Measurements from ENCODE around the gene TCHP. TPM values are rescaled to one million over a fixed set of nuclear protein-coding genes. Genes with fewer than 3 reads are reported as not detected.
"Not testable (repeated sequence)": the region's sequence is repeated elsewhere in the genome, so short reads cannot be mapped to it uniquely, and the experiment has no call there.

TCHP gene
- total RNA-seq, 1 donor from 2014 or later = 9.8 TPM

GRCh38 chr12:109888179-109889020, 11.7 kb upstream of the TCHP start:
- Mint-ChIP-seq H3K9me3 (ENCODE audit: low read depth) (no peaks in the 10 kb centered on the region), H3K4me3 (ENCODE audit: unreplicated experiment) (no peak overlapping the region), H3K4me1 (ENCODE audit: low read depth) (peaks cover 23% of the 10 kb centered on the region), H3K27ac (ENCODE audit: unreplicated experiment) (peak overlapping the region; percentile 55), H3K36me3 (ENCODE audit: low read depth) (no peaks in the 10 kb centered on the region), H3K27me3 (ENCODE audit: low read depth) (no peaks in the 10 kb centered on the region)
- no peak for DNase-seq (ENCODE audit: low spot score)
- TF ChIP-seq CTCF (IDR thresholded peaks at IDR 0.05) = no peak

- H3K36me3 Mint-ChIP-seq (ENCODE audit: low read depth) = no peaks in the 10 kb centered on the region
- no peak overlapping the region for H3K4me3 Mint-ChIP-seq (ENCODE audit: unreplicated experiment)
- no peaks in the 10 kb centered on the region for H3K27me3 Mint-ChIP-seq (ENCODE audit: low read depth)
- no peak for TF ChIP-seq CTCF (IDR thresholded peaks at IDR 0.05)
- H3K4me1 Mint-ChIP-seq (ENCODE audit: low read depth) = peaks cover 23% of the 10 kb centered on the region
- H3K9me3 Mint-ChIP-seq (ENCODE audit: low read depth) = no peaks in the 10 kb centered on the region
- H3K27ac Mint-ChIP-seq (ENCODE audit: unreplicated experiment) = no peak overlapping the region
- no peak for DNase-seq (ENCODE audit: low spot score)
These were observed 9.4 kb upstream of the TCHP start for GRCh38 chr12:109890620-109891170.

GRCh38 chr12:109891731-109892130, 8.3 kb upstream of the TCHP start:
- not testable (repeated sequence) for DNase-seq (ENCODE audit: low spot score); H3K27ac Mint-ChIP-seq (ENCODE audit: unreplicated experiment); H3K4me3 Mint-ChIP-seq (ENCODE audit: unreplicated experiment); H3K36me3 Mint-ChIP-seq (ENCODE audit: low read depth); H3K27me3 Mint-ChIP-seq (ENCODE audit: low read depth); H3K9me3 Mint-ChIP-seq (ENCODE audit: low read depth)
- peaks cover 23% of the 10 kb centered on the region for H3K4me1 Mint-ChIP-seq (ENCODE audit: low read depth)

GRCh38 chr12:109892165-109892715, 7.8 kb upstream of the TCHP start:
- Mint-ChIP-seq H3K27ac (ENCODE audit: unreplicated experiment) (no peak overlapping the region), H3K4me1 (ENCODE audit: low read depth) (peaks cover 23% of the 10 kb centered on the region), H3K9me3 (ENCODE audit: low read depth) (no peaks in the 10 kb centered on the region), H3K27me3 (ENCODE audit: low read depth) (no peaks in the 10 kb centered on the region), H3K36me3 (ENCODE audit: low read depth) (no peaks in the 10 kb centered on the region), H3K4me3 (ENCODE audit: unreplicated experiment) (no peak overlapping the region)
- TF ChIP-seq CTCF (IDR thresholded peaks at IDR 0.05) = no peak
- DNase-seq (ENCODE audit: low spot score) = no peak

- no peaks in the 10 kb centered on the region for H3K36me3 Mint-ChIP-seq (ENCODE audit: low read depth)
- DNase-seq (ENCODE audit: low spot score) = no peak
- peaks cover 23% of the 10 kb centered on the region for H3K4me1 Mint-ChIP-seq (ENCODE audit: low read depth)
- no peak for TF ChIP-seq CTCF (IDR thresholded peaks at IDR 0.05)
- no peaks in the 10 kb centered on the region for H3K9me3 Mint-ChIP-seq (ENCODE audit: low read depth)
- no peak overlapping the region for H3K27ac Mint-ChIP-seq (ENCODE audit: unreplicated experiment)
- no peak overlapping the region for H3K4me3 Mint-ChIP-seq (ENCODE audit: unreplicated experiment)
- H3K27me3 Mint-ChIP-seq (ENCODE audit: low read depth) = no peaks in the 10 kb centered on the region
These were observed 7.3 kb upstream of the TCHP start for GRCh38 chr12:109892748-109893147.

All from chondrocyte (in vitro differentiated cells).